DMS53 (cell line): Measurements from ENCODE around the gene B9D1.

Experiments used
- DNase-seq: peaks from one replicate; lab custom pipeline; 2025; lab: John Stamatoyannopoulos, UW

Gene B9D1

DNA sequence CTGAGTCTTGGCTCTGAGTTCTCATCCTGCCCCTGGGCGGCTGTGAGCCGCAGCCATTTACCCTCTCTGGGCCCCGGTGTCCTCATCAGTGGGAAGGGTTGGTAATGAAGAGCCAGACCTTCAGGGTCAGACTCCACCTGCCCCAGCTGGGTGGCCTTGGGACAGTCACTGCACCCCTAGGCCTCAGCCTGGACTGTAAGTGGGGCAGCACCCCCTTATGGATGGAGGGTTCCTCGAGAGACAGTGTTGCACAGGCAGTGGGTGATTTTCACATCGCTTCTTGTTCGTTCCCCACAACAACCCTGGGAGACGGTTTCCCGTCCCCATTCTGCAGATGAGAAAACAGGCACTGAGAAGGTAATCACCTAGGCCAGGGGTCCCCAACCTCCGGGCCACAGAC lies 60.5 kb downstream of the B9D1 start:
- DNase-seq, result no peak

DNA sequence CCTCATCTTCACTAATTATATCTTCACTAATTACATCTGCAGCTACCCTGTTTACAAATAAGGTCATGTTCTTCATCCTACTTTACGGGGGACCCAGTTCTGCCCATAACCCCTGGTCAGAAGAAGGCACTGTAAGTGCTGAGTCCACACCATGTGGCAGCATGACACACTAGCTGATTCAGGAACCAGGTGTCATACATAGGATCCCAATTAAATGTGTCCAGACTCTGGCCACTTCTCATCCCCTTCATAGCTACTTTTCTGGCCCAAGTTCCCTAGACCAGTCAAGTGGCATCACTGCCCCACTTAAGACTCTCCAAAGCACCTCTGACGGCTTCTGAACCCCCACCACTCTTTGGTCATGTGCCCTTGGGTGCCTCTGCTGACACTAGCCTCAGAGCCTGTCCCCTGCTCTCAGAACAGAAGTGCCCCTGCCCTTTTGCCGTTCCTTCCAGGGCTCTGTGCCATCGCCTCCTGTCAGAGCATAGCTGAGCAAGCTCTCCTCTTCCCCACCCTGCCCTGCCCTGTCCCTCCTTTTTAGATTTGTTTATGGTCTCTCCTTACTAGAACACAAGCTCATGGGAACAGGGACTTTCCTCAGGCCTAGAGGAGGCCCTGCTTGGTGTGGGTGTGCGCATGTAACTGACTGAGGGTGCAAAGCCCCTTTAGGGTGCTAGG lies 61.1 kb downstream of the B9D1 start:
- no peak for DNase-seq

DNA sequence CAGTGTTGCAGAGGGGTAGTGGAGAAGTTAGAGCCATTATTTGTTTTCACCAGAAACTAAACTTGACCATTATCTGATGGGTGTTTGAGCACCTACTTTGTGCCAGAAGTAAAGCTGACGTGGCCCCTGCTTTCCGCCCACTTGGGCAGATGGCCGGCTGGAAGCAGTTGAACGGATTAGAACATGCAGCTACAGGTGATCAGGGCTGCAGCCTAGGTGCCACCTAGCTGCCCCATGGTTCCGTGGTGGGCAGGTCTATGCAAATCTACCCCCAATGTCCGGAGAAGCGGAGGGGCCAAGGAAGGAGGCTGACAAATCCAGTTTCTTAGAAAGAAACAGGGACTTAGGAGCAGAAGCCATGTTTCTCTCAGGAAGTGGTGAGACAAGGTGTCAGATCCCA lies 62.7 kb downstream of the B9D1 start:
- no peak for DNase-seq

DNA sequence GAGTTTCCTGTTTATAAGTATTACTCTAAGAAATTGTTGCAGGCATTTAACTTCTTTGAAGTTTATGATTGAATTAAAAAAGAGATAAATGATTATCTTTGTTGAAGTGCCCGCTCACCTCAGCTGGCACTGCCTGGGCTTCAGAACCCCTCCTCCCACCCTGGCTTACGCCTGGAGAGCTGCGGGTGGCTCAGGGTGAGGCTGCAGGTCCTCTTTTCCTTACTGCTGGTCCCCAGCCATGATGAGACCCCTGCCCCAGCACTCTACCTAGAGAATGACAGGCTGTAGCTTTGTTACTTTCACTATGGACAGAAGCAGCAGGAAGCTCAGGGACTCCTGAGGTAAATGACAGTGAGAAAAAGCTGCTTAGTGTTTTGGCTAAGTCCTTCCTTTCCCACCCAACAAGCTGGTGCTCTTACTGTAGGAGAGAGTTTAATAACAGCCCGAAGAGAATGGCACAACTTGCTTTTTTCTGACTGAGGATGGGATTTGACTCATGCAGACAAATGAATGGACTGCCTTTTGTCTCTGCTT lies 63.2 kb downstream of the B9D1 start:
- no peak for DNase-seq

- no peak for DNase-seq
Observed at GRCh38 chr17:19298569-19299213, 63.8 kb downstream of the B9D1 start.

GRCh38 chr17:19296786-19297778 lies 65.4 kb downstream of the B9D1 start:
- DNase-seq, result no peak

DNA sequence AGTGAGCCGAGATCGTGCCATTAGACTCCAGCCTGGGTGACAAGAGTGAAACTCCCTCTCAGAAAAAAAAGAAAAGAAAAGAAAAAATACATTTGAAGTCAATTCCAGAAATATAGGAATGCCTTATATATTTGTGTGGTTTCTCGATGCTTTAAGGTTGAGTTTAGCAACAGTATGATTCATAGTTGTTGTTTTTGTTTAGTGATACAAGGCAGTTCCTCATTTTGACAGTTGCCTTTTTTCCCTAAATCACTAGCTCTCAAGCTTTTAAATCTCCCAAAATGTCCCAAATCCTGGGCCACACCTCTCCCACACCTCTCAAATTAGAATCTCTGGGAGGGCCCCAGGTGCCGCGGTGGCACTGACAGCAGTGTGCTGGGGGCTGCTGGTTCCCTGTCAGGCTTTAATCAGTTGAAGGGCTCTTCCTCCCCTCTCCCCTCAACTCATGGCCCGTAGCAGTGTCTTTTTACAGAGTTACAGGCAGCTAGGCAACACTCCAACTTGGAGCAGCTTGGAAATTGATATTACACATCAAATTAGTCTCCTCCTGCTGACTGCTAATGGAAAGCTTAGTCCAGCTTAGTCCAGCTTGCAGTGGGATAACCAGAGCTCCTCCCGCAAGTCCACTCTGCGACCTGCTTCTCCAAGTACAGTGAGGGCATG lies 66.9 kb downstream of the B9D1 start:
- DNase-seq, result no peak

DNA sequence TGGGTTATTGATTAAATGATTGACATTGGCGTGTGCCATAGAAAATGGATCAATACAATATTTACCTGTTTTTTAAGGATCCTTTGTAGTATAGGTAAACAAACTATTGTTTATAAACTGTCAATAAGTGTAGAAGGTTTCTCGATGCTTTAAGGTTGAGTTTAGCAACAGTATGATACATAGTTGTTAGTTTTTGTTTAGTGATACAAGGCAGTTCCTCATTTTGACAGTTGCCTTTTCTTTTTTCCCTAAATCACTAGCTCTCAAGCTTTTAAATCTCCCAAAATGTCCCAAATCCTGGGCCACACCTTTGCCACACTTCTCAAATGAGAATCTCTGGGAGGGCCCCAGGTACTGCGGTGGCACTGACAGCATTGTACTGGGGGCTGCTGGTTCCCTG lies 68.1 kb downstream of the B9D1 start:
- no peak for DNase-seq
